Gastroesophageal sphincter (tissue), 4 donors: ENCODE data around the gene FASLG. TPM values are rescaled to one million over a fixed set of nuclear protein-coding genes. Genes with fewer than 3 reads are reported as not detected.

Source experiments
- ATAC-seq: fragments of 150-250 bp; one replicate; pipeline ENCODE4 v1.9.1; 2016; ENCODE audit warnings: mild to moderate bottlenecking, moderate library complexity
- H3K27ac ChIP-seq, 4 donors: fragments of 200-600 bp; sonication (generic) in 3 of 4; 1 replicate in 3 of 4; 2 replicates in 1 of 4; pipeline ENCODE4 v1.5.1; 2016 to 2019
- H3K27me3 ChIP-seq: fragments of 200-600 bp; sonication (generic); one replicate; pipeline ENCODE4 v1.5.1; 2019
- H3K36me3 ChIP-seq, 2 donors: fragments of 200-600 bp; sonication (generic); one replicate each; pipeline ENCODE4 v1.5.1; 2019; ENCODE audit warnings: control low read depth in 1 of 2
- H3K4me1 ChIP-seq, 3 donors: fragments of 200-600 bp; sonication (generic); 1 replicate in 2 of 3; 2 replicates in 1 of 3; pipeline ENCODE4 v1.5.1; 2016 to 2019; ENCODE audit warnings: control low read depth in 2 of 3
- H3K4me3 ChIP-seq, 2 donors: fragments of 200-600 bp; sonication (generic); one replicate each; pipeline ENCODE4 v1.5.1; 2019; ENCODE audit warnings: mild to moderate bottlenecking in 1 of 2, moderate library complexity in 1 of 2
- H3K9me3 ChIP-seq, 3 donors: fragments of 200-600 bp; sonication (generic); one replicate each; pipeline ENCODE4 v1.5.1; 2017 to 2019; ENCODE audit warnings: control low read depth in 2 of 3
- EP300 ChIP-seq: sonication (generic); formaldehyde crosslinking; IDR thresholded peaks from one replicate; pipeline ENCODE4 v1.6.1; 2017; ENCODE audit warnings: antibody characterized with exemption, mild to moderate bottlenecking
- POLR2A ChIP-seq, 2 donors: fragments of 450-650 bp; IDR thresholded peaks; one replicate each; pipeline ENCODE4 v1.6.1; 2017; ENCODE audit warnings: antibody characterized with exemption in 2 of 2, mild to moderate bottlenecking in 2 of 2, moderate library complexity in 1 of 2
- POLR2AphosphoS5 ChIP-seq: sonication (generic); formaldehyde crosslinking; IDR thresholded peaks from one replicate; pipeline ENCODE4 v1.6.1; 2017; ENCODE audit warnings: antibody characterized with exemption
- WGBS, 2 donors: methylation state at CpG; one replicate each; pipeline ENCODE4 v1.1.5; 2018; ENCODE audit warnings: low coverage in 1 of 2; 5-methylcytosine and 5-hydroxymethylcytosine counted together
- total RNA-seq, 4 donors: library from RNA; depleted of rRNA; stranded (reverse); fragments of >200 nt; gene quantifications; one replicate each; pipeline ENCODE4 v1.1.0, GENCODE V29; 2016
- TF ChIP-seq, protein P1 (sequence below), 4 experiments: fragments of 200-600 bp in 2 of 4; fragments of 450-650 bp in 2 of 4; sonication (generic) in 1 of 4; IDR thresholded peaks; one replicate each; pipeline ENCODE4 v1.5.1; 2017 to 2019; ENCODE audit warnings: antibody characterized with exemption in 4 of 4, mild to moderate bottlenecking in 2 of 4, moderate library complexity in 2 of 4

The FASLG gene
- total RNA-seq, 4 donors from 2014 or later: not detected

DNA sequence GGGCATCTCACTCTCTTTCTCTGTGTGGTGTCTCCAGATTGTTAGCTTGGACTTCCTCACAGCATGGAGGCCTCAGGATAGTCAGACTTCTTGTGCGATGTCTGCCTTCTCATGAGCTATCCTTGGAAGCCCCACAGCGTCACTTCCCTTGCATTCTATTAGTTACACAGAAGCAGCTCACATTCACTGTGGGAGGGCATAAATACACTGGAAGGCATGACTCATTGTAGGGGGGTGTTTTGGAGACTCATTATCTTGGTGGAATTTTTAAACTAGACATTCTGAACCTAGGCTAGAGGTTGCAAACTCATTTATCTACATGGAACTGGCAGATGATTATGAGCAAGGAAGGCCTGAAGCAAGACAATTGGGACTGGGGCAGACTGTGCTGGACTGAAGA lies 21.4 kb upstream of the FASLG start:
- Histone ChIP-seq H3K9me3 (no peaks in the 10 kb centered on the region), H3K36me3 (no peaks in the 10 kb centered on the region), H3K4me3 (no peak overlapping the region), H3K27ac (no peak overlapping the region), H3K4me1 (no peaks in the 10 kb centered on the region), H3K27me3 (no peaks in the 10 kb centered on the region)
- no CpG with 5 or more reads among the region's 2 CpGs for WGBS, 2 donors
- TF ChIP-seq POLR2A (IDR thresholded peaks at IDR 0.05) (no peak), POLR2AphosphoS5 (no peak)
- TF ChIP-seq, protein P1, sequence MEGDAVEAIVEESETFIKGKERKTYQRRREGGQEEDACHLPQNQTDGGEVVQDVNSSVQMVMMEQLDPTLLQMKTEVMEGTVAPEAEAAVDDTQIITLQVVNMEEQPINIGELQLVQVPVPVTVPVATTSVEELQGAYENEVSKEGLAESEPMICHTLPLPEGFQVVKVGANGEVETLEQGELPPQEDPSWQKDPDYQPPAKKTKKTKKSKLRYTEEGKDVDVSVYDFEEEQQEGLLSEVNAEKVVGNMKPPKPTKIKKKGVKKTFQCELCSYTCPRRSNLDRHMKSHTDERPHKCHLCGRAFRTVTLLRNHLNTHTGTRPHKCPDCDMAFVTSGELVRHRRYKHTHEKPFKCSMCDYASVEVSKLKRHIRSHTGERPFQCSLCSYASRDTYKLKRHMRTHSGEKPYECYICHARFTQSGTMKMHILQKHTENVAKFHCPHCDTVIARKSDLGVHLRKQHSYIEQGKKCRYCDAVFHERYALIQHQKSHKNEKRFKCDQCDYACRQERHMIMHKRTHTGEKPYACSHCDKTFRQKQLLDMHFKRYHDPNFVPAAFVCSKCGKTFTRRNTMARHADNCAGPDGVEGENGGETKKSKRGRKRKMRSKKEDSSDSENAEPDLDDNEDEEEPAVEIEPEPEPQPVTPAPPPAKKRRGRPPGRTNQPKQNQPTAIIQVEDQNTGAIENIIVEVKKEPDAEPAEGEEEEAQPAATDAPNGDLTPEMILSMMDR (IDR thresholded peaks at IDR 0.05): no peak
- no peak for ATAC-seq

DNA sequence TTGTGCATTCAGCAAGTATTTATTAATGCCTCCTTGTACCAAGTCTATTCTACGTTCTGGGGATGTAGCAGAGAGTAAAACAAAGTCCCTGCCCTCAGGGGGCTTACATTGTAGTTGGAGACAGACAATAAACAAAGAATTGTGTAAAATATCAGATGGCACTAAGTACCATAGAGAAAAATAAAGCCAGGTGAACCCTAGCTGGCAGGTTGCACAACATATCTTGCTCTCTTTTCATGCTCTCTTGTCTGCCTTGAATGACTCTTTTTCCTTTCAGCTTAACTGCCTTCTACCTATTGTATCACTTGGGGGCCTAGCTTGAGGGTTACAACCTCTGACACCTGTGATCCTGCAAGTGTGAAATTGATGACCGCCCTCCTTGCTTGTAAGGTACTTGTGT lies 20.7 kb upstream of the FASLG start:
- H3K36me3 ChIP-seq: no peaks in the 10 kb centered on the region
- ATAC-seq: no peak
- no peak overlapping the region for H3K27ac ChIP-seq
- 81 to 94% methylated on average over 2 of the region's 2 CpGs for WGBS, 2 donors
- no peaks in the 10 kb centered on the region for H3K9me3 ChIP-seq
- H3K27me3 ChIP-seq: no peaks in the 10 kb centered on the region
- H3K4me1 ChIP-seq: no peaks in the 10 kb centered on the region
- no peak overlapping the region for H3K4me3 ChIP-seq
- TF ChIP-seq, protein P1 (IDR thresholded peaks at IDR 0.05): no peak
- TF ChIP-seq EP300 (no peak), POLR2AphosphoS5 (no peak), POLR2A (IDR thresholded peaks at IDR 0.05) (no peak)

DNA sequence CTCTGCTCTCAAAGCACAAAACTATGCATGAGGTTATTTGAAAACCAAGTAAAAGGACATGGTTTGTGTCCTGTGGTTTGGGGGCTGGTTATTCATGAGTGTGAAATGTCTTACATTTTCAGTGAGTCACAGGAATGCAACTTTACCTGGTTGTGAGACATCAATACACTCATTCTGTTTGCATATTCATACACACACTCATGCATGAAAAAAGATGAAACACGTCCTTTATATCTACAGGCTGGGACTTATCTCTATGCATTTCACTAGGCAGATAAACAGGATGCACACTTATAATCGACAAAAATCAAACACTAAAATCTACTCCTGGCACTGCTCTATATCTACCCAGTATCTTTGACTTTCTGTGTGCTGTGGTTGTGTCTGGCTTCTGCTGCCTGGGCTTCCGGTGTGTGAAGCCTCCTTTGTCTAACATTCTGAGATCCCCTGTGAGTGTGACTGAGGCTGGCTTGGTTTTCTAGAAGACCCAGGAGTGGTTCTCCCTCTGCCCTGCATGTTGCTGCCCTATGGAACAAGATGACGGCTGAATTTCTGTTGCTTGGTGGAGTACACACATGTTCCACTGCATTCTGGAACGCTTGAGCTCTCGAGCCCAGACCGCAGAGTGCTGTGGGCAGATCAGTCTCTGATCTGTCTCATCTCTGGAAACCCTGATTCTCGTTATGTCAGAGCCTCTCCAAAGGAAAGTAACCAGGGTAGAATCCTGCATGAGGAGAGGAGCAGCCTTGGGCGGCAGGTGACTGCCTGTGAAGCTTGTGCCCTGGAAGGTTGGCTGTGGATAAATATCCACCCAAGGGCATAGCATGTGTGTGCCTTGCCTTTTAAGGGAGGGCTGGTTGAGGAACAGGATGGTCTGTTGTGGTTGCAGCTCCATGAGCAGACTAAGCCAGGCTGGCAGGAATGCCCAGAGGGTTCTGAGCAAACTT lies 19.7 kb upstream of the FASLG start:
- TF ChIP-seq, protein P1 (IDR thresholded peaks at IDR 0.05): no peak
- TF ChIP-seq POLR2AphosphoS5 (no peak), EP300 (no peak), POLR2A (IDR thresholded peaks at IDR 0.05) (no peak)
- no peak for ATAC-seq
- H3K27me3 ChIP-seq: no peaks in the 10 kb centered on the region
- 45 to 69% methylated on average over 3 to 7 of the region's 9 CpGs for WGBS, 2 donors
- H3K9me3 ChIP-seq: no peaks in the 10 kb centered on the region
- H3K4me3 ChIP-seq: no peak overlapping the region
- no peaks in the 10 kb centered on the region for H3K4me1 ChIP-seq
- H3K27ac ChIP-seq: no peak overlapping the region
- H3K36me3 ChIP-seq: no peaks in the 10 kb centered on the region

DNA sequence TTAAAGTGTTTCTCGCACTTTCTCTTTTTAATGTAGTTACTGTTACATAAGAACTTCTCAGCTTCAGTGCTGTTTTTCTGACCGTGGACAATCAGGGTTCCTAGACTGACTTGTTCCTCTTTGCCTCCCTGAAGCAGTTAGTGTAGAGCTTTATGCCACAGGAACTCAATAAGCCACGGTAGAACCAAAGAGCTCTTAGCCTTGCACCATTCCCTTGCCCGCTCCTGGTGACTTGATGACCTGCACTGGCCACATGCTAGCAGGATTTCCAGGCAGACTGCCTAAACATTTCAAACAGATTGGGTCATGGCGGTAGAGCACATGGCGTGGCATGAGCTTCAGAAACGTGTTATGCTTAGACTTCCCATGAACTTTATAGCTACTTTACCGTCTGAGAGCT lies 18.8 kb upstream of the FASLG start:
- no peaks in the 10 kb centered on the region for H3K4me1 ChIP-seq
- no peaks in the 10 kb centered on the region for H3K36me3 ChIP-seq
- no peak overlapping the region for H3K4me3 ChIP-seq
- H3K9me3 ChIP-seq: no peaks in the 10 kb centered on the region
- no peak for ATAC-seq
- no peaks in the 10 kb centered on the region for H3K27me3 ChIP-seq
- WGBS, 2 donors: 73 to 75% methylated on average over 4 to 5 of the region's 8 CpGs
- TF ChIP-seq EP300: no peak
- no peak for TF ChIP-seq POLR2A (IDR thresholded peaks at IDR 0.05)
- TF ChIP-seq, protein P1 (IDR thresholded peaks at IDR 0.05): no peak
- no peak for TF ChIP-seq POLR2AphosphoS5
- no peak overlapping the region for H3K27ac ChIP-seq

DNA sequence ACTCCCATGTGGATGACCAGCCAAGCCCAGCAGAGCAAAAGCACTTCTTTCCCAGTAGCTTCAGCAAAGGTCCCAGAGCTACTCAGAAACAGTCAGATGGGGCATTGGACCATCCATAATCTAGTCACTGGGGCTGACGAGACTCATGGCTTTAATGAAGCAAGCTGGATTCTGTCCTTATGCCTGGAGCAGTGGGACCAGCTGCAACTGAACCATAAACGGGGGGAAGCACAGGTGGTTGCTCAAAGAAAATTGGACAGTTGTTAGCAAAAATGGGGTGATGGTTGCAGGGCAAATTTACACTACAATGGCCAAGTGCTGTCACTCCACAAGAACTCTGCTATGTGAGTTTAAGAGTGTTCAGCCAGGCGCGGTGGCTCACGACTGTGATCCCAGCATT lies 17.4 kb upstream of the FASLG start:
- Histone ChIP-seq H3K4me3 (no peak overlapping the region), H3K36me3 (no peaks in the 10 kb centered on the region), H3K27me3 (no peaks in the 10 kb centered on the region), H3K27ac (no peak overlapping the region), H3K9me3 (no peaks in the 10 kb centered on the region), H3K4me1 (no peaks in the 10 kb centered on the region)
- ATAC-seq: no peak
- 67 to 74% methylated on average over 4 to 5 of the region's 5 CpGs for WGBS, 2 donors
- TF ChIP-seq EP300: no peak
- TF ChIP-seq, protein P1 (IDR thresholded peaks at IDR 0.05): no peak
- TF ChIP-seq POLR2AphosphoS5: no peak
- no peak for TF ChIP-seq POLR2A (IDR thresholded peaks at IDR 0.05)
